Small intestine (tissue), 7 donors: ENCODE data around the gene NUP88. TPM values are rescaled to one million over a fixed set of nuclear protein-coding genes. Genes with fewer than 3 reads are reported as not detected.

Source experiments
- DNase-seq, 2 donors: peaks; one replicate each; pipeline versions ENCODE4 v3.0.0 to v3.0.0-alpha.2; 2013
- FAIRE-seq: peaks from 2 replicates; lab custom pipeline; 2012; peaks lifted over from hg19 to GRCh38; lab: Jason Lieb, UNC
- H3K27ac ChIP-seq, 3 donors: one replicate each; pipeline ENCODE4 v1.5.1; 2013; ENCODE audit warnings: low read length in 2 of 3, mild to moderate bottlenecking in 2 of 3, control low read depth in 1 of 3, inconsistent platforms in 1 of 3, low read depth in 1 of 3, moderate library complexity in 1 of 3
- H3K27me3 ChIP-seq, 3 donors: one replicate each; pipeline ENCODE4 v1.6.1; 2013; ENCODE audit warnings: low read length in 3 of 3, inconsistent platforms in 1 of 3; ENCODE audit not compliant: control insufficient read depth in 3 of 3, insufficient read depth in 3 of 3
- H3K36me3 ChIP-seq, 3 donors: one replicate each; pipeline ENCODE4 v1.6.1; 2013; ENCODE audit warnings: low read length in 3 of 3, inconsistent platforms in 1 of 3, low read depth in 1 of 3, mild to moderate bottlenecking in 1 of 3, moderate library complexity in 1 of 3; ENCODE audit not compliant: control insufficient read depth in 3 of 3, insufficient read depth in 2 of 3
- H3K4me1 ChIP-seq, 3 donors: one replicate each; pipeline ENCODE4 v1.6.1; 2013; ENCODE audit warnings: low read length in 2 of 3, inconsistent platforms in 1 of 3, low read depth in 1 of 3, mild to moderate bottlenecking in 1 of 3, moderate library complexity in 1 of 3; ENCODE audit not compliant: control insufficient read depth in 3 of 3, insufficient read depth in 2 of 3
- H3K4me3 ChIP-seq, 3 donors: one replicate each; pipeline ENCODE4 v1.5.1; 2013; ENCODE audit warnings: low read length in 3 of 3, control low read depth in 1 of 3, inconsistent platforms in 1 of 3, low read depth in 1 of 3, mild to moderate bottlenecking in 1 of 3, moderate library complexity in 1 of 3
- H3K9me3 ChIP-seq, 2 donors: one replicate each; pipeline ENCODE4 v1.6.1; 2013; ENCODE audit warnings: low read depth in 1 of 2, low read length in 1 of 2; ENCODE audit not compliant: control insufficient read depth in 2 of 2, insufficient read depth in 1 of 2
- WGBS, 3 donors: extraction: QIAGEN DNeasy Blood & Tissue Kit; methylation state at CpG; one replicate each; pipeline ENCODE4 v1.1.7; 2013; 5-methylcytosine and 5-hydroxymethylcytosine counted together
- polyA plus RNA-seq, 4 donors: library from polyadenylated mRNA; stranded (reverse) in 3 of 4; unstranded in 1 of 4; fragments of 200-250 nt in 3 of 4; fragments of 120-200 nt in 1 of 4; gene quantifications; one replicate each; pipeline versions ENCODE4 v1.2.1 to v1.2.3, GENCODE V29; 2013
- donor health status: healthy with polysubstance abuse.
- donor health status: control.
- donor health status: control.
- donor health status: Bipolar disorder and iron deficiency.
- donor health status: healthy.

The NUP88 gene
- polyA plus RNA-seq, 4 donors = 54.5 to 71.2 (median 63.8) TPM

- H3K9me3 ChIP-seq = no peaks in the 10 kb centered on the region
- no peak overlapping the region for H3K4me3 ChIP-seq
- DNase-seq (no peak), FAIRE-seq (no peak)
- H3K4me1 ChIP-seq = no peaks in the 10 kb centered on the region
- no peaks in the 10 kb centered on the region for H3K27me3 ChIP-seq
- 76 to 84% (median 84%) methylated on average over 7 of the region's 7 CpGs for WGBS, 3 donors
- peaks cover 23 to 53% (median 49%) of the 10 kb centered on the region in 3 donors for H3K36me3 ChIP-seq
- H3K27ac ChIP-seq = no peak overlapping the region
Observed at GRCh38 chr17:5380491-5381135, 38.8 kb downstream of the NUP88 start.

GRCh38 chr17:5379351-5380107 lies 39.9 kb downstream of the NUP88 start:
- Histone ChIP-seq H3K27ac (no peak overlapping the region), H3K4me3 (no peak overlapping the region), H3K27me3 (no peaks in the 10 kb centered on the region), H3K9me3 (no peaks in the 10 kb centered on the region), H3K4me1 (no peaks in the 10 kb centered on the region), H3K36me3 (peaks cover 22 to 58% (median 48%) of the 10 kb centered on the region in 3 donors)
- DNase-seq (no peak), FAIRE-seq (no peak)
- 88 to 93% (median 89%) methylated on average over 11 of the region's 11 CpGs for WGBS, 3 donors

DNA sequence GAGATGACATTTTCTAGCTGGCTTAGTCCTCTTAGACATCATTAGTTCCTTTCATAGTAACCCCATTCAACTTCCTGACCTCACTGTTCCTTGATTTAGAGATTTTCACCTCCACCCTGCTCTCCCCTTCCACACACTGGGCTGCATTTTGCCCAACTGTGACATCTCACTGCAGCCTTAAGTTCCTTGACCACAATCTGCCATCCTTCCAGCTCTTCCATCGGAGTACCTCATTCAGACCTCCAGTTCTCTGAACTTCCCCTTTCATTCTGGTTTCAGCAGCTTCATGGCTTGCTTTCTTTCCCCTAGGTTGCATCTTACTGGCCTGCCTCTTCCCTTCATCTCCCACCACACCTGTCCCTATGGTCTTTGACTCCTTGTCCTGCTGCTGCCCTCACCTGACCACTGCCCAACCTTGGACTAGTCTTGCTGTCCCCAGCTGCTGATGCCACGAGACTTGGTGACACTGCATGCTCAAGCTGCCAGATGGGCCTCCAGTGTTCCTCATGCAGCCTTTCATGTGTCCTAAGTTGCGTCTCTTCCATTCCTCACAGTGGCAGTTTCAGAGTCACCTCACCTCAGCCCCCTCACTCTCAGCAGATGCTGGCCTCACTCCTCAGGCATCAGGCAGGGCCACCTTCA lies 40.8 kb downstream of the NUP88 start:
- peaks cover 18 to 64% (median 42%) of the 10 kb centered on the region in 3 donors for H3K36me3 ChIP-seq
- WGBS, 3 donors = 90 to 97% (median 95%) methylated on average over 3 of the region's 3 CpGs

GRCh38 chr17:5373112-5373511 lies 46.4 kb downstream of the NUP88 start:
- DNase-seq (no peak), FAIRE-seq (no peak)
- no peaks in the 10 kb centered on the region for H3K4me1 ChIP-seq
- no peaks in the 10 kb centered on the region for H3K27me3 ChIP-seq
- no peak overlapping the region for H3K4me3 ChIP-seq
- H3K27ac ChIP-seq = no peak overlapping the region
- 81% methylated on average over 6 of the region's 6 CpGs for WGBS, 3 donors
- H3K36me3 ChIP-seq = peaks cover under 1 to 48% (median 10%) of the 10 kb centered on the region in 3 donors
- no peaks in the 10 kb centered on the region for H3K9me3 ChIP-seq

More for the DNA sequence above, 40.8 kb downstream of the NUP88 start:
- Histone ChIP-seq H3K27ac (no peak overlapping the region), H3K4me1 (no peaks in the 10 kb centered on the region), H3K27me3 (no peaks in the 10 kb centered on the region), H3K9me3 (no peaks in the 10 kb centered on the region), H3K4me3 (no peak overlapping the region)
- no peak for FAIRE-seq
- no peak for DNase-seq

DNA sequence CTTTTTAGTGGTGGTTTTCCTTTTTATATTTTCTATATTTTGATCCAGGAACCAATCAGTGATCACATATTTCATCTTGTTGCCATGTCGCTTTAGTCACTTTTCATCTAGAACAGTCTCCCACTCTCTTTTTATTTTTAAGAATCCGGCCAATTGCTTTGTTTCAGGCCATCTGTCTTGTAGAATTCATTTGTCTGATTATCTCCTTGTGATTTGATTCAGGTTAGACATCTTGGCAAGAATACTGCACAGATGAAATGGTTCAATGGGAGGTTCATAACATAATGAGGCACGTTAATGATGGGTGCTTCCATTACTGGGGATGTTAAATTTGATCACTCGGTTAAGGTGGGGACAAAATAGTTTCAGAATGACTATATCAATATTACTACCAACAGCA lies 49.1 kb downstream of the NUP88 start:
- WGBS, 3 donors = 89 to 92% (median 91%) methylated on average over 4 of the region's 4 CpGs
- DNase-seq = no peak
- H3K36me3 ChIP-seq = peaks cover 5 to 53% (median 7%) of the 10 kb centered on the region in 3 donors

DNA sequence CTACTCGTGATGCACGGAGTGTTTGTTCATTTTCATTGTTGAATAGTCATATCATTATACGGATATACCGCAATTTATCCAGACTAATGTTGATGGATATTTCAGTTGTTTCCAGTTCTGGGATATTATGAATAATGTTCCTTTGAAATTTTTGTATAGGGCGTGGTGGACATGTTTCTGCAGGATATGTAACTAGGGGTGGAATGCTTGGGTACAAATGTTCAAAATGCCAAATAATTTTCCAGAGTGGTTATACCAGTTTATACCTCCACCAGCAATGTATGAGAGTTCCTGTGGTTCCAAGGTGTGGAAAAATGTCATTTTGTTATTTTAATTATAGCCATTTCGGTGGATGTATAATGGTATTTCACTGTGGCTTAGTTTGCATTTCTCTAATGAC lies 53.6 kb downstream of the NUP88 start:
- DNase-seq = no peak
- H3K4me1 ChIP-seq = no peaks in the 10 kb centered on the region
- no peaks in the 10 kb centered on the region for H3K9me3 ChIP-seq
- no peaks in the 10 kb centered on the region for H3K27me3 ChIP-seq
- H3K4me3 ChIP-seq = no peak overlapping the region
- H3K27ac ChIP-seq = no peak overlapping the region
- FAIRE-seq = no peak
- 88 to 93% (median 90%) methylated on average over 6 of the region's 6 CpGs for WGBS, 3 donors
- peaks cover 10 to 40% (median 19%) of the 10 kb centered on the region in 3 donors for H3K36me3 ChIP-seq

More for the DNA sequence above, 49.1 kb downstream of the NUP88 start:
- Histone ChIP-seq H3K27ac (no peak overlapping the region), H3K4me3 (no peak overlapping the region), H3K27me3 (no peaks in the 10 kb centered on the region), H3K9me3 (no peaks in the 10 kb centered on the region), H3K4me1 (no peaks in the 10 kb centered on the region)
- no peak for FAIRE-seq

- Histone ChIP-seq H3K36me3 (peaks cover 11 to 41% (median 19%) of the 10 kb centered on the region in 3 donors), H3K9me3 (no peaks in the 10 kb centered on the region), H3K27me3 (no peaks in the 10 kb centered on the region), H3K4me3 (no peak overlapping the region), H3K4me1 (no peaks in the 10 kb centered on the region), H3K27ac (no peak overlapping the region)
- DNase-seq (no peak), FAIRE-seq (no peak)
Observed at GRCh38 chr17:5364696-5365095, 54.8 kb downstream of the NUP88 start.

GRCh38 chr17:5364156-5364555 lies 55.3 kb downstream of the NUP88 start:
- WGBS, 3 donors = 95 to 96% (median 96%) methylated on average over 6 of the region's 6 CpGs
- Histone ChIP-seq H3K9me3 (no peaks in the 10 kb centered on the region), H3K36me3 (peaks cover 11 to 39% (median 19%) of the 10 kb centered on the region in 3 donors), H3K27ac (no peak overlapping the region), H3K4me3 (no peak overlapping the region), H3K4me1 (no peaks in the 10 kb centered on the region), H3K27me3 (no peaks in the 10 kb centered on the region)
- DNase-seq (no peak), FAIRE-seq (no peak)
